ENCODE results near the gene CDR2L. TPM values are rescaled to one million over a fixed set of nuclear protein-coding genes. Genes with fewer than 3 reads are reported as not detected.

Gene CDR2L
- total RNA-seq, 2 experiments from 2014 or later = 0.59 to 0.94 TPM

- ATAC-seq (no peak), DNase-seq (no peak)
- POLR2A ChIA-PET = interaction anchor here (0.9 to 3.1 kb wide), 20 partner anchors 10 to 247 kb away, joined by 3 to 26 read pairs (median 6); partner anchors contain the start of genes ATP5PD, CDR2L, HID1 and KCTD2
- H3K4me1 Mint-ChIP-seq (ENCODE audit: low read depth) = peaks cover 35% of the 10 kb centered on the region
- intact Hi-C loops (cut with micrococcal nuclease) = no loop called here
- H3K4me3 Mint-ChIP-seq = peak overlapping the region; percentile 88
- CTCF ChIA-PET = interaction anchor here (0.7 to 10.9 kb wide), 24 partner anchors 10 to 400 kb away, joined by 3 to 122 read pairs (median 6); partner anchors contain the start of genes CDR2L, NT5C, OTOP2 and SLC16A5
- H3K27ac Mint-ChIP-seq = peak overlapping the region; percentile 92
- no peaks in the 10 kb centered on the region for H3K27me3 Mint-ChIP-seq
- H3K36me3 Mint-ChIP-seq (ENCODE audit: low read depth) = peaks cover 16% of the 10 kb centered on the region
- H3K9me3 Mint-ChIP-seq = no peaks in the 10 kb centered on the region
- no peak for TF ChIP-seq CTCF (IDR thresholded peaks at IDR 0.05)
Measured at GRCh38 chr17:75013092-75013559, 25.7 kb downstream of the CDR2L start.

GRCh38 chr17:75019146-75019545, 31.7 kb downstream of the CDR2L start:
- ChIA-PET POLR2A (interaction anchor here (0.6 kb wide), 1 partner anchor 83 kb away, joined by 3 read pairs; no protein-coding TSS in a partner anchor), CTCF (interaction anchor here (1.7 kb wide), 1 partner anchor 59 kb away, joined by 5 read pairs; no protein-coding TSS in a partner anchor)
- H3K27me3 Mint-ChIP-seq = no peaks in the 10 kb centered on the region
- TF ChIP-seq CTCF (IDR thresholded peaks at IDR 0.05) = no peak
- peaks cover 12% of the 10 kb centered on the region for H3K4me1 Mint-ChIP-seq (ENCODE audit: low read depth)
- H3K9me3 Mint-ChIP-seq = no peaks in the 10 kb centered on the region
- no peak overlapping the region for H3K4me3 Mint-ChIP-seq
- DNase-seq (no peak), ATAC-seq (no peak)
- no peak overlapping the region for H3K27ac Mint-ChIP-seq
- intact Hi-C loops (cut with micrococcal nuclease) = no loop called here
- H3K36me3 Mint-ChIP-seq (ENCODE audit: low read depth) = peaks cover 35% of the 10 kb centered on the region

GRCh38 chr17:75019710-75020109, 32.3 kb downstream of the CDR2L start:
- ATAC-seq = no peak
- CTCF ChIA-PET = interaction anchor here (1.7 kb wide), 1 partner anchor 59 kb away, joined by 5 read pairs; no protein-coding TSS in a partner anchor
- Mint-ChIP-seq H3K4me3 (no peak overlapping the region), H3K4me1 (ENCODE audit: low read depth) (peaks cover 13% of the 10 kb centered on the region), H3K36me3 (ENCODE audit: low read depth) (peaks cover 38% of the 10 kb centered on the region), H3K9me3 (no peaks in the 10 kb centered on the region), H3K27ac (no peak overlapping the region), H3K27me3 (no peaks in the 10 kb centered on the region)
- intact Hi-C loops (cut with micrococcal nuclease) = no loop called here
- DNase-seq = no peak
- TF ChIP-seq CTCF (IDR thresholded peaks at IDR 0.05) = no peak
- POLR2A ChIA-PET = no interaction called here

- intact Hi-C loops (cut with micrococcal nuclease) = no loop called here
- no peak for ATAC-seq
Measured at GRCh38 chr17:75020331-75021110, 33.1 kb downstream of the CDR2L start.

More at GRCh38 chr17:75020331-75021110, 33.1 kb downstream of the CDR2L start:
- H3K4me3 Mint-ChIP-seq = no peak overlapping the region
- ChIA-PET CTCF (interaction anchor here (1.7 kb wide), 1 partner anchor 60 kb away, joined by 5 read pairs; no protein-coding TSS in a partner anchor), POLR2A (no interaction called here)
- no peaks in the 10 kb centered on the region for H3K9me3 Mint-ChIP-seq
- peaks cover 15% of the 10 kb centered on the region for H3K4me1 Mint-ChIP-seq (ENCODE audit: low read depth)
- H3K27ac Mint-ChIP-seq = no peak overlapping the region
- no peaks in the 10 kb centered on the region for H3K27me3 Mint-ChIP-seq
- DNase-seq = no peak
- TF ChIP-seq CTCF (IDR thresholded peaks at IDR 0.05) = no peak
- peaks cover 43% of the 10 kb centered on the region for H3K36me3 Mint-ChIP-seq (ENCODE audit: low read depth)

Data from activated CD8-positive, alpha-beta T cell treated with anti-CD3 and anti-CD28 coated beads for 36 hours (primary cell).